ENCODE data around the gene PRDM11. TPM values are rescaled to one million over a fixed set of nuclear protein-coding genes. Genes with fewer than 3 reads are reported as not detected.

The PRDM11 gene
- total and polyA plus RNA-seq, 7 experiments from 2014 or later = 0.44 to 8.8 (median 5.7) TPM

DNA sequence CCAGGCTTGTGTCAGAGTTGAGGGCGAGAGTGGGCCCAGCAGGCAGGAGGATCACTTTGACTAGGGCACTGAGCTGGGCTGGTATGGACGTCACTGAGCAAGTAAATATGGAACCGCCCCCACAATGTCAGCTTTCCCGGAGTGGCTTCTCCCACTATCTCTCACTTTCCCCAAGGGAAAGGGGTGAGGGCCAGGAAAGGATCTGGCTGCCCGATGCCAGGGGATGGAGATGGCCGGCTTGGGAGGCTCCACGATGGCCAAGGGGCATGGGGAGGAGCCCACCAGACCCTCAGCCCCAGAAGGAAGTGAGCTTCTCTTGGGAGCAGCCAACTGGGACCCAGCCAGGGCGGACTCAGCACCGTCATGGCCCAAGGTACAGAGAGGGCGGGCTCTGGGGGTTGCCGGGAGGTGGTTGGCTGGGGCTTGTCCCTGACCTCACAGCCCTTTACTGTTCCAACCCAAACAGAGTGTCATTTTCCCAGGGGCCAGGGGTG is 8.7 kb downstream of the PRDM11 start:
- Mint-ChIP-seq H3K27ac (no peak overlapping the region), H3K4me3 (no peak overlapping the region), H3K4me1 (peaks cover 0 to 37% (median 29%) of the 10 kb centered on the region in 7 donors), H3K27me3 (no peaks in the 10 kb centered on the region), H3K36me3 (peaks cover 0 to 18% (median 5%) of the 10 kb centered on the region in 5 donors), H3K9me3 (peaks cover 0 to under 1% (median 0%) of the 10 kb centered on the region in 11 donors)
- no peak for ATAC-seq
- DNase-seq = no peak
- intact Hi-C loops (cut with micrococcal nuclease) = no loop called here
- Histone ChIP-seq H3K4me1 (ENCODE audit: control insufficient read depth in 2 of 2, insufficient read depth in 2 of 2, low read length in 2 of 2) (no peaks in the 10 kb centered on the region), H3K9me3 (ENCODE audit: control insufficient read depth in 2 of 3, low read length in 3 of 3) (no peaks in the 10 kb centered on the region), H3K36me3 (ENCODE audit: control insufficient read depth in 2 of 3, insufficient read depth in 3 of 3, low read length in 3 of 3) (no peaks in the 10 kb centered on the region), H3K4me3 (ENCODE audit: low read length) (no peak overlapping the region), H3K27ac (ENCODE audit: low read depth, low read length) (no peak overlapping the region), H3K27me3 (ENCODE audit: control insufficient read depth in 2 of 2, insufficient read depth in 2 of 2, low read length in 2 of 2) (no peaks in the 10 kb centered on the region)
- ChIA-PET POLR2A (no interaction called here), CTCF (interaction anchor here (0.6 to 0.8 kb wide), 2 partner anchors 33 to 219 kb away, joined by 3 read pairs; no protein-coding TSS in a partner anchor)

- Mint-ChIP-seq H3K4me1 (peaks cover 0 to 32% (median 26%) of the 10 kb centered on the region in 7 donors), H3K36me3 (peaks cover 0 to 13% (median 4%) of the 10 kb centered on the region in 5 donors), H3K9me3 (no peaks in the 10 kb centered on the region), H3K27ac (no peak overlapping the region), H3K4me3 (no peak overlapping the region), H3K27me3 (no peaks in the 10 kb centered on the region)
- no peaks in the 10 kb centered on the region for H3K36me3 ChIP-seq (ENCODE audit: control insufficient read depth in 2 of 3, insufficient read depth in 3 of 3, low read length in 3 of 3)
- no peaks in the 10 kb centered on the region for H3K27me3 ChIP-seq (ENCODE audit: control insufficient read depth in 2 of 2, insufficient read depth in 2 of 2, low read length in 2 of 2)
- ATAC-seq (no peak), DNase-seq (no peak)
- H3K9me3 ChIP-seq (ENCODE audit: control insufficient read depth in 2 of 3, low read length in 3 of 3) = no peaks in the 10 kb centered on the region
- intact Hi-C loops (cut with micrococcal nuclease) = no loop called here
- POLR2A ChIA-PET = interaction anchor here (0.9 kb wide), 1 partner anchor 12 kb away, joined by 6 read pairs; no protein-coding TSS in a partner anchor
- no peak overlapping the region for H3K4me3 ChIP-seq (ENCODE audit: low read length)
- H3K4me1 ChIP-seq (ENCODE audit: control insufficient read depth in 2 of 2, insufficient read depth in 2 of 2, low read length in 2 of 2) = no peaks in the 10 kb centered on the region
- CTCF ChIA-PET = no interaction called here
- H3K27ac ChIP-seq (ENCODE audit: low read depth, low read length) = no peak overlapping the region
Observed at GRCh38 chr11:45155627-45156180, 9.3 kb downstream of the PRDM11 start.

DNA sequence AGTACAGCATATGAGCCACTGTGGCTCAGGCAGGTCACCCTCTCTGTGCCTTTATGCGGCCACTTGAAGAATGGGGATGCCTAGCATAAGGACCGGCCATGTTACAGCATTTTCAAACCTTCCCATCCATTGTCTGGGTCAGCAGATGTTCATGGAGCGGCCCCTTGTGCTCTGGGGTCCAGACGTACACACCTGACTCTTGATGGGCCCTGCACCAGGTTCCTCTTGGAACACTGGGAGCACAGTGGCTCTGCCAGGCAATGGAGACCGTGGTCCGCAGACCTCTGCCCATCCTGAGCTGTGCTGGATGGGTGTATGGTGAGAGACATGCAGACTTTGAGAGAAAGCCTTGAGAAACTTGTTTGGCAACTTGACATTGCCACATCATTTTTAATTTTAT is 9.8 kb downstream of the PRDM11 start:
- H3K4me1 ChIP-seq (ENCODE audit: control insufficient read depth in 2 of 2, insufficient read depth in 2 of 2, low read length in 2 of 2) = no peaks in the 10 kb centered on the region
- H3K4me3 ChIP-seq (ENCODE audit: low read length) = no peak overlapping the region
- DNase-seq (no peak), ATAC-seq (no peak)
- Mint-ChIP-seq H3K36me3 (peaks cover 0 to 13% (median 4%) of the 10 kb centered on the region in 5 donors), H3K27me3 (no peaks in the 10 kb centered on the region), H3K4me1 (peaks cover 0 to 31% (median 24%) of the 10 kb centered on the region in 7 donors), H3K4me3 (no peak overlapping the region), H3K27ac (peak overlapping the region in 1 of 9 donors; percentile 19), H3K9me3 (no peaks in the 10 kb centered on the region)
- no peaks in the 10 kb centered on the region for H3K36me3 ChIP-seq (ENCODE audit: control insufficient read depth in 2 of 3, insufficient read depth in 3 of 3, low read length in 3 of 3)
- no peaks in the 10 kb centered on the region for H3K9me3 ChIP-seq (ENCODE audit: control insufficient read depth in 2 of 3, low read length in 3 of 3)
- intact Hi-C loops (cut with micrococcal nuclease) = no loop called here
- no peaks in the 10 kb centered on the region for H3K27me3 ChIP-seq (ENCODE audit: control insufficient read depth in 2 of 2, insufficient read depth in 2 of 2, low read length in 2 of 2)
- H3K27ac ChIP-seq (ENCODE audit: low read depth, low read length) = no peak overlapping the region
- CTCF ChIA-PET = no interaction called here
- POLR2A ChIA-PET = interaction anchor here (0.9 kb wide), 1 partner anchor 12 kb away, joined by 6 read pairs; no protein-coding TSS in a partner anchor

GRCh38 chr11:45156741-45157140 is 10.3 kb downstream of the PRDM11 start:
- ChIA-PET POLR2A (no interaction called here), CTCF (no interaction called here)
- Mint-ChIP-seq H3K36me3 (peaks cover 0 to 13% (median 4%) of the 10 kb centered on the region in 5 donors), H3K27me3 (no peaks in the 10 kb centered on the region), H3K4me3 (no peak overlapping the region), H3K9me3 (no peaks in the 10 kb centered on the region), H3K4me1 (peaks cover 0 to 28% (median 21%) of the 10 kb centered on the region in 7 donors), H3K27ac (peak overlapping the region in 1 of 9 donors; percentile 19)
- Histone ChIP-seq H3K27me3 (ENCODE audit: control insufficient read depth in 2 of 2, insufficient read depth in 2 of 2, low read length in 2 of 2) (no peaks in the 10 kb centered on the region), H3K4me1 (ENCODE audit: control insufficient read depth in 2 of 2, insufficient read depth in 2 of 2, low read length in 2 of 2) (no peaks in the 10 kb centered on the region), H3K36me3 (ENCODE audit: control insufficient read depth in 2 of 3, insufficient read depth in 3 of 3, low read length in 3 of 3) (no peaks in the 10 kb centered on the region), H3K4me3 (ENCODE audit: low read length) (no peak overlapping the region), H3K27ac (ENCODE audit: low read depth, low read length) (no peak overlapping the region), H3K9me3 (ENCODE audit: control insufficient read depth in 2 of 3, low read length in 3 of 3) (no peaks in the 10 kb centered on the region)
- no peak for ATAC-seq
- intact Hi-C loops (cut with micrococcal nuclease) = no loop called here
- no peak for DNase-seq

DNA sequence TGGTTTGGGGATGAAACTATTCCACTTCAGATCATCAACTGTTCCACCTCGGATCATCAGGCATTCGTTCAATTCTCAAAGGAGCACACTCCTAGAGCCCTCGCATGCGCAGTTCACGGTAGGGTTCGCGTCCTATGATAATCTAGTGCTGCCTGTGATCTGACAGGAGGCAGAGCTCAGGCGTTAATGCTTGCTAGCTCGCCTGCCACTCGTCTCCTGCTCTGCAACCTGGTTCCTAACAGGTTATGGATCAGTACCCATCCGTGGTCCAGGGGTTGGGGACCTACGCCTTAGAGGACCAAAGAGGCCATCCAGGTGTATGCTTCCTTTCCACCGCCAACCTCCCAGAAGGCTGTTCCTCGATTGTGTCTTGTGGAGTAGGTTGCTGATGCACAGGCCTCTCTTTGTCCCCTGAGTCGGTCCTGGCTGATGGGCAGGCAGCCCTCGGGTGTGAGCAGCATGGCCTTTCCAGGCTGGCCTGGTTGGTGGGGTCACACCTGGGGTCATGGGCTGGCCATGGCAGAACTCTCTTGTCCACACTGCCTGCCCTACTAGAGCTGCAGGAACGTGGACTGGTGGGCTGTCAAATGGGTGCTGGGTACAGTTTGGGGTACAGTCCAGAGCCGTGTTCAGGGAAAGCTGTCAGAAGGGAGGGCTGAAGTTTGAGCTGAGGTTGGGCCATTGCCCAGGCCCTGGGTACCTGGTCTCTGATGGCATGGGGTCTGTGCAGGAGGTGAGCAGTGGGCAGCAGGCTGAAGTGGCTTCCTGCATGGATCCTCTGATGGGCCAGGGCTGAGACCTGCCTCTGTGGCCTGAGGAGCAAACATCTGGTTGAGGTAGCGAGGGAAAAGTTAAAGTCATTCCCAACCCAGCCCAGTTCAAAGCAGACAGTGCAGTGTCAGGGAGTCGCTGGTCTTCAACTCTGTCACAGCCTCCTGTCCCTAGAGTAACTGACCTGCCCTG is 11.1 kb downstream of the PRDM11 start:
- Mint-ChIP-seq H3K36me3 (peaks cover 0 to 10% (median 4%) of the 10 kb centered on the region in 5 donors), H3K27me3 (no peaks in the 10 kb centered on the region), H3K9me3 (no peaks in the 10 kb centered on the region), H3K4me3 (no peak overlapping the region), H3K27ac (no peak overlapping the region), H3K4me1 (peaks cover 0 to 26% (median 20%) of the 10 kb centered on the region in 7 donors)
- Histone ChIP-seq H3K4me1 (ENCODE audit: control insufficient read depth in 2 of 2, insufficient read depth in 2 of 2, low read length in 2 of 2) (no peaks in the 10 kb centered on the region), H3K27me3 (ENCODE audit: control insufficient read depth in 2 of 2, insufficient read depth in 2 of 2, low read length in 2 of 2) (no peaks in the 10 kb centered on the region), H3K27ac (ENCODE audit: low read depth, low read length) (no peak overlapping the region), H3K36me3 (ENCODE audit: control insufficient read depth in 2 of 3, insufficient read depth in 3 of 3, low read length in 3 of 3) (no peaks in the 10 kb centered on the region), H3K4me3 (ENCODE audit: low read length) (no peak overlapping the region), H3K9me3 (ENCODE audit: control insufficient read depth in 2 of 3, low read length in 3 of 3) (no peaks in the 10 kb centered on the region)
- POLR2A ChIA-PET = no interaction called here
- DNase-seq (no peak), ATAC-seq (peak; percentile 13)
- intact Hi-C loops (cut with micrococcal nuclease) = no loop called here
- CTCF ChIA-PET = no interaction called here

- peaks cover 0 to 24% (median 14%) of the 10 kb centered on the region in 7 donors for H3K4me1 Mint-ChIP-seq
- no peaks in the 10 kb centered on the region for H3K27me3 ChIP-seq (ENCODE audit: control insufficient read depth in 2 of 2, insufficient read depth in 2 of 2, low read length in 2 of 2)
- H3K36me3 ChIP-seq (ENCODE audit: control insufficient read depth in 2 of 3, insufficient read depth in 3 of 3, low read length in 3 of 3) = no peaks in the 10 kb centered on the region
- no peak overlapping the region for H3K27ac ChIP-seq (ENCODE audit: low read depth, low read length)
- H3K27me3 Mint-ChIP-seq = no peaks in the 10 kb centered on the region
- intact Hi-C loops (cut with micrococcal nuclease) = no loop called here
- ChIA-PET POLR2A (no interaction called here), CTCF (no interaction called here)
- ATAC-seq = peak; percentile 15
- H3K36me3 Mint-ChIP-seq = peaks cover 0 to 5% (median 0%) of the 10 kb centered on the region in 5 donors
- H3K9me3 ChIP-seq (ENCODE audit: control insufficient read depth in 2 of 3, low read length in 3 of 3) = no peaks in the 10 kb centered on the region
- H3K4me3 ChIP-seq (ENCODE audit: low read length) = no peak overlapping the region
- no peak overlapping the region for H3K27ac Mint-ChIP-seq
- no peaks in the 10 kb centered on the region for H3K4me1 ChIP-seq (ENCODE audit: control insufficient read depth in 2 of 2, insufficient read depth in 2 of 2, low read length in 2 of 2)
- H3K4me3 Mint-ChIP-seq = no peak overlapping the region
- H3K9me3 Mint-ChIP-seq = no peaks in the 10 kb centered on the region
- DNase-seq = no peak
Observed at GRCh38 chr11:45158210-45158731, 11.8 kb downstream of the PRDM11 start.
